GM18867 (cell line): ENCODE results near the gene FCMR.

ENCODE experiments used
- ATAC-seq: cut with Tn5 transposase; IDR thresholded peaks from one replicate; pipeline ENCODE4 v1.9.1; 2021; ENCODE audit warnings: mild to moderate bottlenecking, moderate library complexity; ENCODE audit not compliant: unreplicated experiment

FCMR gene

DNA sequence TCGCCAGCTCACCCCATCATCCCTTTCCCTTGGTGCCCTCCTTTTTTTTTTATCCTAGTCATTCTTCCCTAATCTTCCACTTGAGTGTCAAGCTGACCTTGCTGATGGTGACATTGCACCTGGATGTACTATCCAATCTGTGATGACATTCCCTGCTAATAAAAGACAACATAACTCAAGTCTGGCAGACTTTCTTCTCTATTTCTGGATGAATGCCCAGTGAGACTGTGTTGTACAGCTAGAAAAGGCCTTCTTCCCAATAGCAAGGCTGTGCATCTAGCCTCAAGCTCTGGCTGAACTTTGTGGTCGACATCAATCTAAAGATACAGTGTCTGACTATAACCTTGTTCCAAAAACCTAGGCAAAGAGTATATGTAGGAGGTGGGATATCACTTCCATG is 18.1 kb downstream of the FCMR start:
- no peak for ATAC-seq

DNA sequence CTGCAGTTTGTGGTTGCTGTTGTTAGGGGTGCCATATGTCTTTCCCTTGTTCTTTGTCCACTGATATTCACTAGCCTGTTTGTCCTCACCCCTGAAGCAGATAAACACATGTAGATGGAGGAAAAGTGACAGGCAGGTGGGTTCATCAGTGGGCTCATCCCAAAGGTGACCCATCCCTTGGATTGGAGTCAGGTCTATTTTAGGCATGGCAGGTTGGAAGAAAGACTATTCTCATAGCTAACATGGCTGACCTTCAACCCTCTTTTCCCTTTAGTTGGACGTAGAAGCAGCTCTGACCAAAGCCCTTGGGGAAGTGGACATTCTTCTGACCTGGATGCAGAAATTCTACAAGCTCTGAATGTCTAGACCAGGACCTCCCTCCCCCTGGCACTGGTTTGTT is 19.0 kb downstream of the FCMR start:
- ATAC-seq, result no peak

DNA sequence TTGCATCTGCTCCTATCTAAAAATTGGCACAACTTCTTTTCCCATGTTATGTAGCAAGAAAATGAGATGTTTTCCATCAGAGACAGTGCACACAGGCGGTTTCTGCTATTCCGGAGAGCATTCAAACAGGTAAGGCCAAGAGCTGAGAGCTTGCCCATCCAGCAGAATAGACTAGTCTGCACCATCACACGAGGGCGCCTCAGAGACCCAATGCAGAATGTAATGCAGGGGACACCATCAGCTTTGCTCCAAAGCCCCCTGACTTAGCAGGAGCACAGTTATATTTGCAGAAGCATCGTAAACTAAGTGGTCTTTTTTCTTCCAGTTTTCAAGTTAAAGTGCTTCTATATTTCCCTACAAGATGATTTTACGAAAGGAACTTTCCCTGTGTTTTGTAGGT is 19.8 kb downstream of the FCMR start:
- ATAC-seq, result no peak

DNA sequence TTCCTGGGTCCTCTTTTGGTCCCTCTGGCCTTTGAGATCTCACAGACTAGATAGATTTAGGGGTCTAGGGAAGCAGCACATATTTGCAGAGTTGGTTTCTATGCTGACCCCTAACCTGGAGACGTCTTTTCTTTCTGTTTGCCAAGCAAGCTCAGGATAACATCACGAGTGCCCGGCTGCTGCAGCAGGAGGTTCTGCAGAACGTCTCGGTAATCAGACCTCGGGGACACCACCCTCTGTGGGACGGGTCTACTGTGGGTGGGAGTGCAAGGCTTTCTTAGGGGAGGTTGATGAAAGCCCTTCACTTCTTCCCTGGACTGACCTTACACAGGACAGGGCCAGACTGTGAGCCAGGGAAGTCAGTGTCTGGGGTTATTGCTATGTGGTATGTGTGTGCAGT is 21.6 kb downstream of the FCMR start:
- no peak for ATAC-seq

DNA sequence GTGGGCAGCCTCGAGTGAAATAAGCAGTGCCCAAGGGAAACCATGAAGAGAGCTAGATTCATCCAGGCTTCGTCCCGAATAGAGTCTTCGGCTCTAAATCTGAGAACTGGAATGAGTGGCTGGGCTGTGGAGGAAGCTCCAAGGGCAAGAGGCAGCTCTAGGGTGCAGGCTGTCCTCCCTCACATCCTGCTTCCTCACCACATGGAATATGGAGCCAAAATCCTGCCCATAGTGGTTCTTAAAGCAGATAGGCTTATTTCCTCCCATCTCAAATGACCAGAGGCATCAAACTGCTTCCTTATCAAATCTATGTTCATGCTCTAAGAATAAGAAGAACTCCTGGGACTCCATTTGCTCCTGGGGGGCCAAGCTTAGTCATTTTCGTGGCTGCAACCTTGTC is 22.0 kb downstream of the FCMR start:
- no peak for ATAC-seq

DNA sequence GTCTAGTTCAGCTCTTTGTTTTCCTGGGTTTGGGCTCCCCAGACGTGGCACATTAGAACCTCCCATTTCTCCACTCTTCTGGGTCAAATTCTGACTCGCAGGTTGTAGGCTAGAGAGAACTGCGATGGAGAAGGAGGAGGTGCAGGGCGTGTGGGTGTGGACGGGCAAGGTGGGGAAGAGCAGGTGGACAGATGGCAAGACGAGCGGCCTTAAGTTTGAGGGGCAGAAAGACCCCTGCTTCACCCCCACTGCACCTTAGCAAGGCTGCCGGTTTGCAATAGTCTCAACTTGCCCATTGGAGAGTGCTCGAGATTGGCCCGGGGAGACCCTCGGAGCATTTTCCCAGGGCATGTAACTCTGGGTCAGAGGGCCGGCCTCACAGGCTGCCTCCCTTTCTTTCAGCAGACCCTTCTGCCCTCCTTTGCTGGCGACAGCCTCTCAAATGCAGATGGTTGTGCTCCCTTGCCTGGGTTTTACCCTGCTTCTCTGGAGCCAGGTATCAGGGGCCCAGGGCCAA is 22.8 kb downstream of the FCMR start:
- no peak for ATAC-seq

DNA sequence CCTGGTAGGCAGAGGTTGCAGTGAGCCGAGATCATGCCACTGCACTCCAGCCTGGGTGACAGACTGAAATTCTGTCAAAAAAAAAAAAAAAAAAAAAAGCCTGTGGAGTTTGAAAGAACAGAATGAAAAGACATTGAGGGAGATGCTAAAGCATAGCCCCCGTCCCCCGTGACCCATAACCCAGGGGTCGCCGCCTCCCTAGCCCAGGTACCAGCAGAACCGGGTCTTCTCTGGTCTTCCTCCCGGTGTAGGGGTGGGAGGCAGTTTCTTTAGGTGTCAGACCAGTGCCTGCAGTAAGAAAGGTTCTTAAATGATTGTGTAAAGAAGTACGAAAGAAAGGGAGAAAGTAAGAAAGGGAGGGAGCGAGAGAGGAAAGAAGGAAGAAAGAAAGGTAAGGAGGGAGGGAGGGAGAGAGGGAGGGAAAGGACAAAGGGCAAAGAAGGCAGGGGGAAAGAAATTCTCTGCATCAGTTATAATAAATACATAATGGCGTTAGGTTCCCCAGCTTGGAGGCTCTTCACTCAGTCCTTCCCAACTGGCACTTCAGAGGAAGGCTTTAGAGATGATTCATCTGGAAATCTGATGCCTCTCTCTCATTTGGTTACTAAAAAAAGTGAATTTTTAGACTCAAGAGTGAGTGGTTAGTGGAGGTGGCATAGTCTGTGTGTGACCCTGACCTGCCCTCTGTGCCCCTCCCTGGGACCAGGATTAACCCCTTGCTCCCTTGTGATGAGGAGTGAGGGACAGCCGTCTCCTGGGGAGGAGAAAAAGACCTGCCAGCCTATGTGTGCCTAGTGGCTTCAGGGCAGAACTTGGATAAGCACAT is 23.4 kb downstream of the FCMR start:
- no peak for ATAC-seq

DNA sequence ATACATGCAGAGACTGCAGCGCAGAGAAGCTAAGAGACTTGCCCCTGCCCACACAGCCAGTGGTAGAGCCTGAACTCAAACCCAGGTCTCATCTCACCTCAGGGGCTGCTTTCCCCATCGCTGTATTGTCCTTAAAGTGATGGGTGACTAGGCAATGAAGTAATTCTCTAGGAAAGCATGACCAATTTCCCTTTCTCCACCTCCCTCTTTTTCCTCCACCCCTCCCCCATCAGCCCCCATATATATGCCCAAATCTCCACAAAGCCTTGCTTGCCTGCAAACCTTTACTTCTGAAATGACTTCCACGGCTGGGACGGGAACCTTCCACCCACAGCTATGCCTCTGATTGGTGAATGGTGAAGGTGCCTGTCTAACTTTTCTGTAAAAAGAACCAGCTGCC is 24.6 kb downstream of the FCMR start, which contains the start of gene IL24:
Gene IL24, plus strand, starts transcription at position 269 of the 400 bp plus-strand sequence. CDS start 390 bp downstream, outside the sequence.
- ATAC-seq, result no peak

DNA sequence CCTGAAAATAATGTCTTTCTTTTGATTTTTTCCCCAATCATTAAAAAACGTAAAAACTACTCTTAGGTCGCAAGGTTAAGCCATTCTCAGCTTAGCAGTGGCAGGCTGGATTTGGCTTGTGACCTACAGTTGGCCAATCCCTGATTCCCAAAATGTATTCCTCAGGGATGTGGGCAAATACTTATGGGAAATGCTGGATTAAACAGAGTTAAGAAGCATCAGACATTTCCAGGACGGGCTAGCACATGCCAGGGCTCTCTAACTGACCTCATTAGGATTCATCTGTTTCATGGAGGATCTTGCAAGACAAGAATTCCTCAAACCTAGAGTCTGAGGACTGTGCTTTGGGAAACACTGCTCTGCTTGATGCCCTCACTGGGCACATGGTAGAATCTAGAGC is 25.5 kb downstream of the FCMR start:
- no peak for ATAC-seq

DNA sequence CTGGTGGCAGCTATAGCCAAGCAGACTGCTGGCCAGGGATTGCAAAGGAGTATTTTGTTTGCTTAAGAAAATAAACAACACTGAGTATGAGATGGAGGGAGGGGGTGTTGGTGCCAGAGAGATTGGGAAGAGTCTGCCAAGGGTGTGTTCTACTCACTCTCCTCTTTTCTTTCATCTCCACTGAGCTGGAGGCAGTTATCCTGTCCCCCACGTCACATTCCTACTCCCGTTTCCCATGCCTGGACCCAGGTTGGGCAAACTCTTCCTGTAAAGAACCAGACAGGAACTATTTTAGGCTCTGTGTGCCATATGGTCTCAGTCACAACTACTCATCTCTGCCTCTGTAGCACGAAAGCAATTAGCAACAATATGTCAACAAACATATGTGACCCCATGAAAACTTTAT is 25.9 kb downstream of the FCMR start:
- no peak for ATAC-seq

DNA sequence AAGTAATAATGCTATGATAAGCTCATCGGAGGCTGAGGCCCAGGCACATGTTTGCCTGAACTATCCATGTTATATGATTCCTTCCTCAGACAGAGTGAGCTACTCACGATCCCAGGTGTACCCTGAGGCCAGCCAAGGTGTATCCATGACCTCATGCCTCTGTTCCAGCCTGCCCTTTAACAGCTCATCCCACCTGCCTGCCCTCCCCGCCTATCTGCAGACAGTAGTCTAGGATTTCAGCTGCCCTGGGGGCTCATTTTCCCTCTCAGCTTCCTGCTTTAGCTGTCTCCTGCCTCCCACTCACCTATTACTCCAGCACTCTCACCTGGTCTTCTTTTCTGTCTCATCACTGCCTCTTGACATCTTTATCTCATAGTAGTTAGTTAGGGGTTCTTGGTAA is 26.4 kb downstream of the FCMR start:
- ATAC-seq, result no peak

DNA sequence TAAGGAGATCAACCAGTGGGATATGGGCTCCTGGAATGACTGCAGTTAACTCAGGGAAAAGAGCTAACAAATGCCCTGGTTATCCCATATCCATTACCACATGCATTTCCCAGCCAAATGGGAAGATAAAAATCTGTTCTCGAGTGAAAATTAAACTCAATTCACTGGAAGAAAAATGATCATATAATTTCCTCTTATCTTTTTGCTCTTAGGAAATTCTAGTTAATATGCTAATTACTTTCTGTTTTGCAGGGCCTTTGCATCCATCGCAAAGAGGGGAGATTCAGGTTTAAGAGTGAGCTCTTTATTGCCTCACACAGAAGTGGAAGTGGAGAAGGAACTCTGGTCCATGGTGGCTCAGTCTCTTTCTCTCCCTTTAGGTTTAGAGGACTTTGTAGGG is 28.4 kb downstream of the FCMR start:
- no peak for ATAC-seq

DNA sequence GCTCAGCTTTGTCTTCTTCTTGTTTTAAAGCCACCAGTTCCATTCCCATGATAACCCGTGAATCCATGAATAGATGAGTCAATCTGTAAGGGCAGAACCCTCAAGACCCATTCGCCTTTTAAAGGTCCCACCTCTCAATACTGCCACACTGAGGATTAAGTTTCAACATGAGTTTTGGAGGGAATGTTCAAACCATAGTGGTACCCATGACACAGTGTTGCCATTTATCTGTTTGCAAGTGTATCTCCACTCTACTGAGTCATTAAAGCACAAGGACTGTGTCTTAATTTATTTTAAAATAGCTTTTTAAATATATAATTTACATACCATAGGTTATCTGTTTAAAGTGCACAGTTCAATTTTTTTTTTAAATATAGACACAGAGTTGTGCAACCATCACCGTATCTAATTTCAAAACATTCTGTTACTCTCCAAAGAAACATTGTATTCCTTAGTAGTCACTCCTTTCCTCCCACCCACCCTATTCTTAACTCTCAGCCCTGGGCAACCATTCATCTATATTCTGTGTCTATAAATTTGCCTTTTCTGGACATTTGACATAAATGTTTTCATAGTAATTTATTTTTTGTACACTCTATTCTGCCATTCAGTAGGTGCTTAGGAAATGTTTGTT is 29.3 kb downstream of the FCMR start:
- ATAC-seq, result no peak

DNA sequence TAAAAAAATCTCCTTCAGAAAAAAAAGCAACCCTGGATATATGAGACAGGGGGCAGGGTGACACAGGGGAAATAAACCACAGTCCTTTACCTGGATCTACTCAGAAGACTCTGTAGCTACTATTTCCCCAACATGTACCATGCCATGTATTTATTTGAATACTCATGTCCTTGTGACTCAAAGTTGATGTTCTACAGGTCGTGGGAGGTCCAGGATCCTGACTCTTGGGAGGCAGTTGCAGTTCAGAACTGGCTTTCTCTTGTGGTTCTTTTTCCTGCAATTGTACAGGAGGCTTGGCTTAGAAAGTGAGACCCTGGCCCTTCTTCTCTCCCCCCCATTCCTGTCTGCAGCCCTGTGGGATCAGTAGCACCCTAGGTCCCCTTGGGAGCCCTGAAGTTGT is 30.3 kb downstream of the FCMR start:
- no peak for ATAC-seq

DNA sequence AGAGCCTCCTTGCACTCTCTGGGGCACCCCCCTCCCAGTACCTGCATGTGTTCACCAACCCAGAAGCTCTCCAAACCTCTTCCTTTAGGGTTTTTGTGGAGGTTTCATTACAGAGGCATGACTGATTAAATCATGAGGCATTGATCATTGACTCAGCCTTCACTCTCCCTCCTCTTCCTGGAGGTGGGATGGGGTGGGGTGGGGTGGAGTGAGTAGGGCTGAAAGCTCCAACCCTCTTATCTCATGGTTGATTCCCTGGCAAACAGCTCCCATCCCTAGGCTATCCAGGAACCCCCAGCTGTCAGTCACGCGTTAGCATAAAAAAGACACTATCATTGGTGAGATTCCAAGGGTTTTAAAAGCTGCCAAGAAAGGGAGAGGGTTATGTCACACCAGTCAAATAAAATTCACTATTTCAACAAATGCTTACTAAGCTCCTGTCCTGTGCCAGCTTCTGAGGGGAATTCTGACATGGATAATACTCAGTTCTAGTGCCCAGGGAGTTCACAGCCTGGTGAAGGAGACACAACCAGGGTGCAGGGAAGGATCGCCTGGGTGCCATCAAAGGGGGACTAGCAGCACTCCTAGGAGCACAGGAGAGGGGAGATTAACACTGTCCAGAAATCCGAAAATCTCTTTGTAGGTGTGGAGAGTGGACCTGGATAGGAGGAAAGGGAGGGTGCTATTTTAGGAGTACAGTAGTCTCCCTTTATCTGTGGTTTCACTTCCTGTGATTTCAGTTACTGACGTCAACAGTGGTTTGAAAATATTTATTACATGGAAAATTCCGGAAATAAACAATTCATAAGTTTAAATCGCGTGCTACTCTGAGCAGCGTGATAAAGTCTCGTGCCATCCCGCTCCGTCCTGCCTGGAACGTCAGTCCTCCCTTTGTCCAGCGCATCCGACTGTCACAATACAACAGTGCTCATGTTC is 31.3 kb downstream of the FCMR start:
- no peak for ATAC-seq

DNA sequence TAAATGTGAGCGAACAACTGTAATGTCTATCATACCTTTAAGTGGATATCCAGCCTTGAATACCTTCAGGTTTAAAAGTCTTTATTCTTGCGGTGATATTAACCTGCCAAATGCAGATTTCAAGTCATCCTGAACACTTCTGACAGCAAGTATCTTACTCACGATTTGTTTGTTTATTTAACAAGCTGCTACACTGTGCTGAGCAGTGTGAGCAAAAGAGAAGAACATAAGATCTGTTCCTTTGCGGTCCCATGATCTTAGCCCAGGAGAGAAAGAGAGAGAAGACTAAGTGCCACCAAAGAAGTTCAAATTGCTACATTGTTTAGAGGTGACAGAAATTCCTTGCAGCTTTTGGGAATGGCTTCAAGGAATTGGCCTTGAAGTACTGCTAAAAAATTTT is 34.0 kb downstream of the FCMR start:
- ATAC-seq, result no peak

DNA sequence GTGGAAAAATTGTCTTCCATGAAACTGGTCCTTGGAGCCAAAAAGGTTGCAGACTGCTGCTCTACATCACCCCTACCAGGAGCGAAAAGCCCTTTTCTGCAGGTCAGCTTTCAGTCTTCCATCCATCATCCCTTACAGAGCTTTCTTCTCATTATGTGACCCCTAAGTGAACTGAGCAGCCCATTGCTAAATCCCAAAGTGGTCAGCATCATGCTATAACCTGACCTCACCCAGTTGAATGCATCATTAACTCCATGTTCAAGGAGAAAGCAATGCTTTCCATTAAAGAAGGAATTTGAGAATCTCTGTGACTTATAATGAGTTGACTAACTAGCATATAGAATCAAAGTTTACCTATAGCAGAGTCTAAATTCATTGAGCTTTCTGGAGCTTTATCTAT is 34.9 kb downstream of the FCMR start:
- no peak for ATAC-seq

DNA sequence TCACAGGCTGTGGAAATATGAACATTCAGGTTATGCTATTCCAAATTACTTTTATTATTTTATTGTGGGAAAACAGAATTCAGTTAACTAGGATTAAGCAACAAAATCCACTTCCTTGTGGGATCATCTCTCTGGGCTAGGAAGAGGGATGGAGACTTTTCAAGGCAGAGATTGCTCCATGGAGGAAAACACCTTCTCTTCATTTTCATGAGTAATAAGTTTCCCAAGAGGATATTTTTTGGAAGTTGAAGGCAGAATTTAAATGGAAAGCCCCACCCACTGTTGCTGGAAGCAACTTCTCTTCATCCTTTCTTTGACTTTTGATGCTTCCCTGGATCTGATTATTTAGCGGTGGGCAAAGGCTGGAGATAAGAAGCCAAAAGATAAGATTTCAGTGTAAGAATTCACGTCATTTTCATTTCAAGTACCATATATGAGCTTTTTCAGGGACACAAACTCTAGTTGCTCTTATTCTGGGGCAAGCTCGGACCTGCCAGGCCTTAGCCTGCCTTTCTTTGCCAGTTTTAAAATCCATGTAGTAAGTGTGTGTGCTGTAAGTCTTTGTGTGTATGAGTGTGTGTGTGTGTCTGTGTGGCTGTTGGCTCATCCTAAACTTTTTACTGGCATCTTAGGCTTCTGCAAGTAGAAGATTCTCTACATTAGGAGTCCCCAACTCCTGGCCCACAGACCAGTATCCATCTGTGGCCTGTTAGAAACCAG is 36.2 kb downstream of the FCMR start:
- no peak for ATAC-seq

DNA sequence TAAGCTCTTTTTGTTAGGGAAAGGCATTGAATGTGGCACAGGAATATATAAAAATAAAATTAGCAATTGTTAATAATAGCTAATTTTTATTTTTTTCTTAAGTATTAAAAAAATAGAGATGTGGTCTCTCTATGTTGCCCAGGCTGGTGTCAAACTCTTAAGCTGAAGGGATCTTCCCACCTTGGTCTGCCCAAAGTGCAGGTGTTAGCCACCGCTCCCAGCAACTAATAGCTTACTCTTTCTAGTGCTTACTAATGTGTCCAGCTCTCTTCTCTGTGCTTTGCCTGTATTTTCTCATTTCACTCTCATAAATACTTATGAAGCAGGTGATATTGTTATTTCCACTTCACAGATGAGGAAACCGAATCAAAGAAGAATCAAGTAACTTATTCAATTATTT is 37.9 kb downstream of the FCMR start:
- no peak for ATAC-seq

DNA sequence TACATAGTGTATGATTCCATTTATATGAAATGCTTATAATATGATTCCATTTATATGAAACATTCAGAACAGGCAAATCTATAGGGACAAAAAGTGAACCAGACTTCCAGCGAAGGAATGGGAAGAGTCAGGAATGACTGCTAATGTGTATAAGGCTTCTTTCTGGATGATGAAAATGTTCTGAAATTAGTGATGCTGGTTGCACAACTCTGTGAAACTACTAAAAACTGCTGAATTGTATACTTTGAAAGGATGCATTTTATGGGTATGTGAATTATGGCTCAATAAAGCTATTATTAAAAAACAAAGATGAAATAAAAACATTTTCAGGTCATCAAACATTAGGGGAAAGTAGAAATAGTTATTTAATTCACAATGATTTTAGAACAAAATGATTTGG is 38.6 kb downstream of the FCMR start:
- no peak for ATAC-seq

DNA sequence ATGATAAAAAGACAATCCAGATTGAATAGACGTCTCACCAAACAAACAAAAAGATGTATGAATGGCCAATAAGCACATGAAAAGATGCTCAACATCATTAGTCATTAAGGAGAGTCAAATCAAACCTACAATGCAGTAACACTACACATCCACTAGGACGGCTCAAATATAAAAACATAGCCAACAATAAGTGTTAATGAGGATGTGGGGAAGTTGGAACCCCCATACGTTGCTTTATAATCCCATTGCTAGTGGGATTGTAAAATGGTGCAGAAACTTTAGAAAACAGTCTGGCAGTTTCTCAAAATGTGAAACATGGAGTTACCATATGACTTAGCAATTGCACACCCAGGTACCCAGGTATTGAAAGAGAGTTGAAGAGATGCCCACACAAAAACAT is 39.2 kb downstream of the FCMR start:
- no peak for ATAC-seq
